ENCODE data around the gene POLR3K.
A peak's percentile ranks its signal among the peaks of the same experiment; 100 is the strongest.

The POLR3K gene

GRCh38 chr16:78444-79150 is 25.2 kb upstream of the POLR3K start:
- no peak for DNase-seq

DNA sequence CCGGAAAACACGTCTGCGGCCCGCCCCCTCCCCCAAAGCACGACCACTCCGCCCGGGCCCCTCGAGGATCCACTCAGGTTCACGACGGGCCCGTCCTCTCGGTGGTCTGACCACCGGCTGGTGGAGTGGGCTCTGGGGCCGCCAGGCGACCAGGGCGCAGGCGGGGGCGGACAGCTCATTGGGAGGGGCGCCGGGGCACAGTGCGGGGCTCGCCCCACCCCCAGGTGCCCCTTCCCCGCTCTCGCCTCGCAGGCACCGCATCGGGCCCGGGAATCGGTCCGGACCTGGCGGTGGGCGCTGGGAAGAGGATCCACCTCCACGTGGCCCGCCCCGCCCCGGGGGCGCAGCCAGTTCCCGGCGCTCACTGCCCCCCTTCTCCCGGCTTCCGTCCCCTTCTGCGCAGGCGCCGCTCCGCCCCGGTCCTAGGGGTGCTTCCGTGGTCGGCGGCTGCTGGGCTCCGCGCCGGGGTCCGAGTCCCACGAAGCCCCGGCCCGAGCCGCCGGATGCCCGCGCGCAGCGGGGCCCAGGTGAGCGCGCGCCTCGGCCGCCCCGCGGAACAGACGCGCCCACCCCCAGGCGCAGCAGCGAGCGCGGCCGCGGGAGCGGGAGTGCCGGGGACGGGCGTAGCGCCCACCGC is 24.5 kb upstream of the POLR3K start, which contains the start of gene MPG:
MPG (plus strand) TSS at position 419 of the 637 bp plus-strand sequence; CDS start at position 504, 85 bp downstream.
- peak; percentile 81 for DNase-seq

GRCh38 chr16:77273-77806 is 23.9 kb upstream of the POLR3K start:
- DNase-seq: peak; percentile 23

- peak; percentile 25 for DNase-seq
Observed at GRCh38 chr16:76535-77272, 23.3 kb upstream of the POLR3K start.

DNA sequence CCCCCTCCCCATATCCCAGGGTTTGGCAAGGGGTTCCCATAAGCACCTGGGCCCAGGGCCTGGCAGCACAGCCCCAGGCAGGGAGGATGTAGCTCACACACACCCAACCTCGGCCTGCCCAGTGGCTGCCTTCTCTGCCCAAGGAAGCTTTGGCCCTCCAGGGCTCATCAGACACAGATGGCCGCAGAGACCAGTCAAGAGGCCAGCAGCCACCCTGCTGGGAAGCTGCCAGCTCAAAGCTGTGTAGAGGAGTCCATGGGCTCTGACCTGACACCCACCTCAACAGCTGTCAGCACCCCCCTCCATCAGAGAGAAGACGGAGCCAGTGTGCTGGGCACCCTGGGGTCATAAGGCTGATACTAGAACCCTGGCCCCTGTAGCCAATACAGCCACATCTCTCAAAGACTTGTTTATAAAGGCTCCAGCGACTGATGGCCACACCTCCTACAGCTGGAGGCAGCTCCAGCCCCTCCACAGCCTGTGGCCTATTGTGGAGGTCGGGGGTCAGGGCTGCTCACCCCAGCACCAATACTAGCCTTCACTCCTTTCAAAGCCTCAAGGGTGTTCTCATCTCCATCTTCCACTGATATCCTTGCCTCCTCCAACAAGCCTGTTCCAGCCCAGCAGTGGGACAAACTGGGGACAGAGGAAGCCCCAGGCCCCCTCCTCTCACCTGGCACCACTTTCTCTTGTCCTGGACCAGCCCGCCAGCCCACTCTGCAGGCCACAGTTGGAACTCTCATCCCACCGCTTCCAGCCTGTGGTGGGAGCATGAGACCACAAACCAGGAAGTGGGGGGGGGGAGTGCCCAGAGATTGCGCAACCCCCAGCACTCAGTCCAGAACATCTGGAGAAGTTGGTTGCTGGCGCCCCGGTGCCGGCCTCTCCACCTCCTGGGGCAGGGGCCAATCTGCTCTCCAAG is 22.4 kb upstream of the POLR3K start:
- peak; percentile 87 for DNase-seq

DNA sequence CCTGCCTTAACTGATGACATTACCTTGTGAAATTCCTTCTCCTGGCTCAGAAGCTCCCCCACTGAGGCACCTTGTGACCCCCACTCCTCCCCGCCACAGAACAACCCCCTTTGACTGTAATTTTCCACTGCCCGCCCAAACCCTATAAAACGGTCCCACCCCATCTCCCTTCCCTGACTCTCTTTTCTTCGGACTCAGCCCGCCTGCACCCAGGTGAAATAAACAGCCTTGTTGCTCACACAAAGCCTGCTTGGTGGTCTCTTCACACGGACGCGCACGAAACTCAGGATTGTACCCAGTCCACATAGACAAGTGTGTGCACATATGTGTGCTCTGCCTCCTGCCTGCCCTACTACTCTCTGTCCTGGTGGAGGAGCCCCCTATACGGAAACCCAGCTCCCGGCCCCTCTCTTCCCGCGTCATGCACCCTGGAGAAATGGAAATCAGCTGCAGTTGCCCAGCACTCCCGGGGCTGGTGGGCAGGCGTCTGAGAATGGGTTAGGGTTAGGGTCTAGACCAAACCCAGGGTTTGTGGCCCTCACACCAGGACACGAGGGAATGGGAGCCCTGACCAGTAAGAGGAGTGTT is 21.4 kb upstream of the POLR3K start:
- DNase-seq: no peak

DNA sequence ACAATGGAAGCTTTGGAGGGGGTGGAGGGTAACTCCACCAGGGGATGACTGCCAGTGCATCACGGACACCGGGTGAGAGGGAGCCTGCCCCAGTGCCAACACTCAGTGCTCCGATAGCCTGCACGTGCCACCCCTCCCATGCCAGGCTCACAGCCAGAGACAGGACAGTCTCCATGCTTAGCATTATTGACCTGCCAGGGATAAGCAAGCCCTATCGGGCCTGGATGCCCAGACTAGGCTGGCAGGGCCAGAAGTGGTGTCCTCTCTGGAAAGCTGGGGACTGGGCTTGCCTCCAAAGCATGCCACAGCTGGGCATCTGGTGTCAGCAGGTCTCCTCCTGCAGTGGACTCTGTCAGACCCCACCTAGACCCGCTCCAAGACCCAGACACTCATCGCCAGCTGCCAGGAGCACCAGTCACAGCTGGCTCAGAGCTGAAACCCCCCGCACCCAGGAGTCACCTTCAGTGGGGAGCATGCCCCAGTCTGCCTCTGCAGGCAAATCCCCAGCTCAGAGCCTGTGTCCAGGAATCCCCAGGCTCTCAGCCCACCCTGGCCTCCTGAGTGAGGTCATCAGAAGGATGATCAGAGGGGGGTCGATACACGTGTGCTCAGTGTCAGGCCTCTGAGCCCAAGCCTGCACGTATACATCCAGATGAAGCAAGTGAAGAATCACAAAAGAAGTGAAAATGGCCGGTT is 20.8 kb upstream of the POLR3K start:
- DNase-seq: no peak

DNA sequence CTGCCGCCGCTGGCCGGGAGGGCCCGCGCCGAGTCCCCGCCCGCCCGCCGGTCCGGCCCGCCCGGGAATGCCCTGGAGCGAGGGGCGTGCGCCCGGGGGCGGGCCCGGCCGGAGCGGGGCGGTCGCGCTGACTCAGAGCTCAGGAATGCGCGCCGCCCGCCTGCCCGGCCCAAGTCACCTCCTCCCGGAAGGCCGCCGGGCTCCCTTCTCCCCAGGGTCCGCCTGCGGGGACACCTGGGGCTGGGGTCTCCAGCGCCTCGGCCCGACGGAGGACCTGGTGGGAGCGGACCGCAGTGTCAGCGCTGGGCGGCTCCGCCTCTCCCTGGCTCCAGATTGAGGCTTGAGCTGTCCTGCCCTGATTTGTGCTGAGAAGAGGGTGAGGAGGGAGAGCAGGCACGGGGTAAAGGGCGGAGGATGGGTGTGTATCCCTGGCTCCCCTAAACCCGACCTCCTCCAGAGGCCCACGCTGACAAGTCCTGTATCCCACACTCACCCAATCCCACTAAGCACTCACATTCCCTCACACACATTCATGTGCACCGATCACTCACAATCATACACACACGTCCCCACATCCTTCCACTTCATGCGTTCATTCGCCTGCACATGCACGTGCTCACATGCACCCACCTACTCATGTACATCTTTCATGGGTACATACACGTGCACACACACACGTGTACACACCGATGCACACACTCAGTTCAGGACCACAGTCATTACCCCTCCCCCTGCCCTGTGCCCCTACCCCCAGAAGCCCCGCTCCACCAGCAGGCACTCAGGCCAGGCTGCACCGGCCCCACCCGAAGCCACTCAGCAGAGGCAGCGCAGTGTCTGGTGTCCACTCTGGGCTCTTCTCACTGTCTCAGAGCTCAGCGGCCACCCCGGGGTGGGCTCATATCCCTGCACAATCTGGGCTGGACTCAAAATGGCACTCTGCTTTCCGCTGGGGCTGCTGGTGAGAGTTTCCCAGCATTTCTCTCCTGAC is 19.4 kb upstream of the POLR3K start, which contains the start of gene RHBDF1:
RHBDF1 (minus strand) TSS at position 71 of the 988 bp plus-strand sequence. CDS start 7,616 bp downstream, outside the sequence.
- DNase-seq: no peak

DNA sequence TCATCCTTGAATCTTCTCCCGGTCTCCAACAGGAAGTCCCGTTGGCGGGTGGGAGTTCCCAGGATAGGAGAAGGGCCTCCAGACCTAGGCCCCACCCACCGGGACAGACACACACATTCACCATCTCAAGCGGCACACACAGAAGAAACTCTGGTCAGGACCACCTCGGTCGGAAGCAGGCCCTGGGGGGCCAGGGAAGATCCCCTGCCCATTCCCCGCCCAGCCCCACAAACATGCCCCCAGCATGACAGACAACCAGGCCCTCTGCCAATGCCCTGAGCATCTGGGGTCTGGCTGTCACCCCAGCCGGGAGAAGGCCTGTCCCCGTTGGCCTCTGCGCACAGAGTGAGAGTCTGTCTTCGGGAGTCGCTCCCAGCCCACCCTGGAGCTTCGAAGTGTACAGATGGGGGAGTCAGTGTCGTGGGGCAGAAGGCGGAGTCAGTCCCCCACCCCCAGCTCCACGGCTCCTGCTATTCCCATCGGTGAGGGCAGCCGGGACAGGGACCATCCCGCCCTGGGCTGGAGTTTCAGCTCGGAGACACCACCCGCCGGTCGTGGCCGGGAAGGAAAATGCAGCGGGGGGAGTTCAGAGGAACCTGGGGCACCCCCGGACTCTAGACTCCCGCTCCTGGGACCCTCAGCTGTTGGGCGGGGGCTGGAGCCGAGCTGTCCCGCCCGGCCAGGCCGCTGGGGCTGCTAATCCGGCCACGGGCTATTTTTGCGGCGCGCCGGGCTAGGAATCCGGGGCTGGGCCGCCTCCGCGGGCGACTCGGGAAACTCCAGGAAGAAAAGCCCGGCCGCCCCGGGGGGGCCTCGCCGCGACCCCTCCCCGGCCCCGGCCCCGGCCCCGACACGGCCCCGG is 18.4 kb upstream of the POLR3K start:
- DNase-seq: no peak

DNA sequence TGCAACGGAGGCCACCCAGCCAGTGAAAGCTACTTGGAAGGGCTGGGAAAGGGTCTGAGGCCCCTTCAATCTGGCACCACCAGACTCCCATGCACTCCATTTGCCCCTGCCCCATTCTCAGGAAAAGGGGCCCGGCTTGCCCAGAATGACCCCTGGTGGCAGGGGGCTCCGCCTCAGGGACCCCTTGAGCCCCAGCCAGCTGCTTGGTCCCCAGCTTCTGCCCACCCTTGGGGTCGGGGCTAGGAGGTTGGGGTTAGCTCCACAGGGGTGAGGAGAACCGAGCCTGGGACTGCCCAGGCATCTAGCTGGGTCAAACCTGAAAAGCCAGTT is 17.8 kb upstream of the POLR3K start:
- DNase-seq: no peak

GRCh38 chr16:69181-69580 is 15.8 kb upstream of the POLR3K start:
- no peak for DNase-seq

DNA sequence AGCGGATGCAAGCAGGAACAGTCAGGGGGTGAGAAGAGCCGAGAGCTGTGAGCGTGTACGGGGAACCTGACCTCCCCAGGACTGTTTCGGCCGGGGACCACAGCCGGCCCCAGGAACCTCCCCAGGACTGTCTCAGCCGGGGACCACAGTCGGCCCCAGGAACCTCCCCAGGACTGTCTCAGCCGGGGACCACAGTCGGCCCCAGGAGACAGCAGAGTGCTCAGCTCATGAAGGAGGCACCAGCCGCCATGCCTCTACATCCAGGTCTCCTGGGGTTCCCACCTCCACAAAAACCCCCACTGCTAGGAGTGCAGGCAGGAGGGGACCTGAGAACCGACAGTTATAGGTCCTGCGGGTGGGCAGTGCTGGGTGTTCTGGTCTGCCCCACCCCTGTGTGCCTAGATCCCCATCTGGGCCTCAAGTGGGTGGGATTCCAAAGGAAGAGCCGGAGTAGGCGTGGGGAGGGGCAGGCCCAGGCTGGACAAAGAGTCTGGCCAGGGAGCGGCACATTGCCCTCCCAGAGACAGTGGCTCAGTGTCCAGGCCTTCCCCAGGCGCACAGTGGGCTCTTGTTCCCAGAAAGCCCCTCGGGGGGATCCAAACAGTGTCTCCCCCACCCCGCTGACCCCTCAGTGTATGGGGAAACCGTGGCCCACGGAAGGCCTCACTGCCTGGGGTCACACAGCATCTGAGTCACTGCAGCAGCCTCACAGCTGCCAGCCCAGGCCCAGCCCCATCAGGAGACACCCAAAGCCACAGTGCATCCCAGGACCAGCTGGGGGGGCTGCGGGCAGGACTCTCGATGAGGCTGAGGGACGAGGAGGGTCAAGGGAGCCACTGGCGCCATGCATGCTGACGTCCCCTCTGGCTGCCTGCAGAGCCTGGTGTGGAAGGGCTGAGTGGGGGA is 14.7 kb upstream of the POLR3K start:
- no peak for DNase-seq

DNA sequence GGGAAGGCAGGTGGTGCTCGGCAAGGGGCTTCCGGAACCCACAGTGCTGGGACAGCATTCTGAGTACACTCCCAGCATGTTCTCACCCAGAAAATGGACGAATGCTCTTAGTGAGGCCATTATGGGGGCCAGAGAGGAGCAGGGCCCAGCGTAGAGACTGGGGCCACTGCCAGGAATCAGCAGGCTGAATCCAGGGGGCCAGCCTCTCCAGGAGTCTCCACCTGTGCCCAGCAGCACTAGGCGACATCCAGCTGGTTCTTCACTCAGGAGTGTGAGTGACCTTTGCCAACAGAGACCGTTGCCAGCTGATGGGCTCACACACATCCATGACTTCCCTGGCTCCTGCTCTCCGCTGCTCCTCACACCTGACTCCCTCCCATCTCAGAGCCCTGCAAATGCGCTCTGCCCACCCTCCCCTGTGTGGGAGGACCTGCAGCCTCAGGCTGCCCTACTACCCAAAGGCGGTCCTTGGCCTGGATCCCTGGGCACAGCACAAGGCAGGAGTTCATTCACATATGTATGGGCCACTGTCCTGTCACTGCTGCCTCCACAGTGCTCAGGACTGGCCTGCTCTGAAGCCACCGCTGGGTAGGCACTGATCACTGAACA is 13.9 kb upstream of the POLR3K start:
- no peak for DNase-seq

DNA sequence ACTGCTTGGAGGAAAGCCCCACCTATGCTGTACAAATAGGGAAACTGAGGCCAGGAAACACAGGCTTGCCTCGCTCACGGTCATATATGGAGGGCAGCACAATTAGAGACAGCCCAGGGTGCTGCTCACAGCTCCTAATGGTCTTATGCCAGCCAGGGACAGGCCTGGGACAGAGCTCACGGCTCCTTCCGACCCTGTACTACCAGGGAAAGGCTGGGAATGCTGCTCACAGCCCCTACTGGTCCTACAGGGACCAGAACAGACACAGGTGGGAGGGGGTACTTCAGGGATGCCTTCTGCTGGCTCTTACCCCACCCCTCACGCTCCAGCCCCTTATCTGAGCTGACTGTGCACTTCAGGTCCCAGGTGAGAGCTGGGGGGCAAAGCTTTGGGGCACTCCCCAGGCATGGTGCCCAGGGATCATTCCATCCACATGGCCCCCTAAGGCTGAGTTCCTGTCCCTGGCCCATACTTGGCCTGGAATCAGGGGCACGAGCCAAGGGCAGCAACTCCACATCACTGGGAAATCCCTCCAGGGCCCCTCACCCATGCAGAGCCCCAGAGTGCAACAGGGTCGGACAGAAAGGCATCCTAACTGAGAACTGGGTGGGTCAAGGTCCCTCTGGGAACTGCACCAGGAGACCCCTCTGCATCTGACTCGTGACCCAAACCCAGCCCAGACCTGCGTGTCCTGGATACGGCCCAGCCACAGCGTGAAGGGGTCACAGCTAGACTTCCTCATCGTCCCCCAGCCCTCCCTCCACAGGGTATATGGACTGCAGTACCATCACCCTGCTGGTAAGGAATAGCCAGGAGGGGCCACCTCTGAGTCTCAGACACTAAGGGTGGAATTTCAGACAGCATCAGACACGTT is 13.1 kb upstream of the POLR3K start:
- DNase-seq: no peak

DNA sequence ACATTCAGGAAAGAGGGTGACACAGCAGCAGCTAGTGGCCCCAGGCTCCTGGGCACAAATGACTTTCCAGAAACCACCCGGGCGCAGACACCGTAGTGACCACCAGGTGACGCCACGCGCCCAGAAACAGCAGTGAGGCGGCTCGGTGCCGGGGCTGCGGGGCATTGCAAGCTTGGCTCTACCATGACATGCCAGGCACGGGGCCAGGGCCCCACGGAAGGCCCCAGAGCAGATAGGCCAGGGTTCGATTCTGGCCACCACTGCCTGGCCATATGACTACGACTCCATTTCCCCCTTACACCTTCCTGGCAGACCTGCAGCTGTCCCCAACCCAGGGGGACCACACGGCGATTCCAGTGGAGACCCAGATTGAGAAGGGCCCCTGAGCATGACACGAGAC is 12.3 kb upstream of the POLR3K start:
- peak; percentile 76 for DNase-seq

DNA sequence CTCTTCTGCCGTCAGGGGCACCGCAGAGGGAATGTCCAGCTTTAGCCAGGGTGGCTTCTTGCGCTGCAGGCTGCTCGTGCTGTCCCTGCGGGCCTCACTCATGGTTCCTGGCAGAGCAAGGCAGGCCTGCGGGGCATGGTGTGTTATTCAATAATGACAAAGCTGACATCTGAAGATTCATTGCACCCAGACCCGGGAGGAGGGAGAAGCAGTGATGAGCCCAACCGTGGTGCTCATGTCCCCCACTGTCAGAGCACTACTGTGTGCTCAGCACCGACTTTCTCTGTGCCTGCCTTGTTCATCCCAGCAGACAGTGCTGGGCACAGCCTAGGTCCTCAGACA is 11.5 kb upstream of the POLR3K start:
- DNase-seq: no peak

All from GDM1 (cell line).